GM12878 (cell line): Measurements from ENCODE around the gene PDPK1.
"Not testable (repeated sequence)": the region's sequence is repeated elsewhere in the genome, so short reads cannot be mapped to it uniquely, and the experiment has no call there.

Experiments used
- CBX3 ChIP-seq: fragments of 200-600 bp; sonication (generic); IDR thresholded peaks from 2 replicates; pipeline ENCODE4 v1.6.1; 2016; ENCODE audit warnings: low read depth, borderline replicate concordance
- ESRRA ChIP-seq: IDR thresholded peaks from 2 replicates; pipeline ENCODE4 v1.6.1; 2012; ENCODE audit warnings: mild to moderate bottlenecking, low read length, improper control_type of control experiment
- HDAC6 ChIP-seq: fragments of 200-600 bp; sonication (generic); IDR thresholded peaks from one replicate; pipeline ENCODE4 v1.8.0; 2017; ENCODE audit warnings: antibody characterized with exemption; ENCODE audit not compliant: unreplicated experiment
- MYC ChIP-seq: IDR thresholded peaks from 2 replicates; pipeline ENCODE4 v1.6.1; 2011; ENCODE audit warnings: mild to moderate bottlenecking, low read length, moderate library complexity, inconsistent platforms; ENCODE audit not compliant: insufficient read depth, insufficient replicate concordance, insufficient read length, severe bottlenecking
- POLR2A ChIP-seq: IDR thresholded peaks from 2 replicates; pipeline ENCODE4 v1.6.1; 2011; ENCODE audit warnings: low read depth, mild to moderate bottlenecking, low read length
- POLR2AphosphoS5 ChIP-seq: IDR thresholded peaks from 2 replicates; pipeline ENCODE4 v1.6.1; 2011; ENCODE audit warnings: mild to moderate bottlenecking, low read length, inconsistent platforms
- TAF1 ChIP-seq: IDR thresholded peaks from 2 replicates; pipeline ENCODE4 v1.6.1; 2011; ENCODE audit warnings: mild to moderate bottlenecking, low read depth, low read length, borderline replicate concordance
- TF ChIP-seq, protein P1 (sequence below), 3 experiments: IDR thresholded peaks in 2 of 3; conservative IDR thresholded peaks in 1 of 3; 2 replicates each; pipeline ENCODE4 v1.5.1; 2011; ENCODE audit warnings: low read depth in 3 of 3, low read length in 3 of 3, mild to moderate bottlenecking in 3 of 3, control low read depth in 2 of 3, moderate library complexity in 2 of 3, inconsistent platforms in 1 of 3, mixed read lengths in 1 of 3; ENCODE audit not compliant: control insufficient read depth in 2 of 3, insufficient read depth in 1 of 3; ENCODE audit errors: extremely low read depth in 1 of 3
- TF ChIP-seq, protein P2 (sequence below): IDR thresholded peaks from 2 replicates; pipeline ENCODE4 v1.6.1; 2012; ENCODE audit warnings: low read depth, low read length, improper control_type of control experiment

GRCh38 chr16:2639071-2639721 is 101.4 kb downstream of the PDPK1 start:
- TF ChIP-seq, protein P1, sequence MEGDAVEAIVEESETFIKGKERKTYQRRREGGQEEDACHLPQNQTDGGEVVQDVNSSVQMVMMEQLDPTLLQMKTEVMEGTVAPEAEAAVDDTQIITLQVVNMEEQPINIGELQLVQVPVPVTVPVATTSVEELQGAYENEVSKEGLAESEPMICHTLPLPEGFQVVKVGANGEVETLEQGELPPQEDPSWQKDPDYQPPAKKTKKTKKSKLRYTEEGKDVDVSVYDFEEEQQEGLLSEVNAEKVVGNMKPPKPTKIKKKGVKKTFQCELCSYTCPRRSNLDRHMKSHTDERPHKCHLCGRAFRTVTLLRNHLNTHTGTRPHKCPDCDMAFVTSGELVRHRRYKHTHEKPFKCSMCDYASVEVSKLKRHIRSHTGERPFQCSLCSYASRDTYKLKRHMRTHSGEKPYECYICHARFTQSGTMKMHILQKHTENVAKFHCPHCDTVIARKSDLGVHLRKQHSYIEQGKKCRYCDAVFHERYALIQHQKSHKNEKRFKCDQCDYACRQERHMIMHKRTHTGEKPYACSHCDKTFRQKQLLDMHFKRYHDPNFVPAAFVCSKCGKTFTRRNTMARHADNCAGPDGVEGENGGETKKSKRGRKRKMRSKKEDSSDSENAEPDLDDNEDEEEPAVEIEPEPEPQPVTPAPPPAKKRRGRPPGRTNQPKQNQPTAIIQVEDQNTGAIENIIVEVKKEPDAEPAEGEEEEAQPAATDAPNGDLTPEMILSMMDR (IDR thresholded peaks at IDR 0.05 in 2 of 3, conservative IDR thresholded peaks at IDR 0.05 in 1 of 3; ENCODE audit: control insufficient read depth in 2 of 3, extremely low read depth in 1 of 3, insufficient read depth in 1 of 3, low read depth in 3 of 3, low read length in 3 of 3) = peak in 2 of 3 experiments; percentile 2 to 11; a peak in 1 of 6 replicates
- not testable (repeated sequence) for TF ChIP-seq CBX3, POLR2AphosphoS5, HDAC6, MYC, POLR2A, TAF1, ESRRA
- TF ChIP-seq, protein P2, sequence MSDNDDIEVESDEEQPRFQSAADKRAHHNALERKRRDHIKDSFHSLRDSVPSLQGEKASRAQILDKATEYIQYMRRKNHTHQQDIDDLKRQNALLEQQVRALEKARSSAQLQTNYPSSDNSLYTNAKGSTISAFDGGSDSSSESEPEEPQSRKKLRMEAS = not testable (repeated sequence)
